Medulla oblongata (tissue), 1 donor: ENCODE results near the gene SMIM5.
A peak's percentile ranks its signal among the peaks of the same experiment; 100 is the strongest.
"Not testable (repeated sequence)": the region's sequence is repeated elsewhere in the genome, so short reads cannot be mapped to it uniquely, and the experiment has no call there.

Source experiments
- DNase-seq: peaks from one replicate; pipeline ENCODE4 v3.0.0-alpha.2; 2015; ENCODE audit errors: extremely low spot score

SMIM5 gene

GRCh38 chr17:75632863-75633485, at the start of gene SMIM5:
SMIM5 (plus strand) TSS chr17:75633434; CDS start chr17:75640202, 6,768 bp downstream.
- DNase-seq: peak; percentile 98

- no peak for DNase-seq
Observed at GRCh38 chr17:75584849-75585175, 48.4 kb upstream of the SMIM5 start.

- DNase-seq: peak; percentile 66
Observed at GRCh38 chr17:75587675-75588595, 45.3 kb upstream of the SMIM5 start, which contains the start of gene MYO15B. MYO15B (plus strand) TSS chr17:75587800; CDS start chr17:75588058, 258 bp downstream.

GRCh38 chr17:75588596-75589011, 44.6 kb upstream of the SMIM5 start:
- DNase-seq: peak; percentile 14

- DNase-seq: peak; percentile 91
Observed at GRCh38 chr17:75589012-75589918, 44.0 kb upstream of the SMIM5 start.

- no peak for DNase-seq
Observed at GRCh38 chr17:75589919-75590303, 43.3 kb upstream of the SMIM5 start.

- DNase-seq: no peak
Observed at GRCh38 chr17:75590314-75590761, 42.9 kb upstream of the SMIM5 start.

- no peak for DNase-seq
Observed at GRCh38 chr17:75590849-75591721, 42.1 kb upstream of the SMIM5 start.

- no peak for DNase-seq
Observed at GRCh38 chr17:75591722-75592302, 41.4 kb upstream of the SMIM5 start.

GRCh38 chr17:75592348-75593020, 40.8 kb upstream of the SMIM5 start:
- DNase-seq: no peak

- not testable (repeated sequence) for DNase-seq
Observed at GRCh38 chr17:75593430-75593829, 39.8 kb upstream of the SMIM5 start.

- DNase-seq: no peak
Observed at GRCh38 chr17:75594499-75595283, 38.5 kb upstream of the SMIM5 start.

- no peak for DNase-seq
Observed at GRCh38 chr17:75595284-75595919, 37.8 kb upstream of the SMIM5 start.

- DNase-seq: no peak
Observed at GRCh38 chr17:75595920-75596313, 37.3 kb upstream of the SMIM5 start.

- no peak for DNase-seq
Observed at GRCh38 chr17:75596320-75597087, 36.7 kb upstream of the SMIM5 start.

GRCh38 chr17:75601057-75601987, 31.9 kb upstream of the SMIM5 start:
- peak; percentile 21 for DNase-seq

GRCh38 chr17:75602644-75603043, 30.6 kb upstream of the SMIM5 start:
- no peak for DNase-seq
